SU-DHL-6 (cell line): ENCODE data around the gene ARMH4.

Experiments
- H2AFZ ChIP-seq: fragments of 200-600 bp; sonication (generic); 2 replicates; pipeline ENCODE4 v1.6.1; 2014; ENCODE audit warnings: low read depth, mild to moderate bottlenecking, moderate library complexity, mixed read lengths, antibody characterized with exemption, low read length; ENCODE audit not compliant: severe bottlenecking
- H3F3A ChIP-seq: fragments of 200-600 bp; shearing (Covaris generic); 2 replicates; pipeline ENCODE4 v1.6.0; 2016; ENCODE audit warnings: antibody characterized with exemption, mild to moderate bottlenecking; ENCODE audit not compliant: insufficient read depth
- H3K27ac ChIP-seq: fragments of 200-600 bp; sonication (generic); 2 replicates; pipeline ENCODE4 v1.5.1; 2016; ENCODE audit warnings: low read depth, mild to moderate bottlenecking, low read length, moderate library complexity, mixed read lengths
- H3K27me3 ChIP-seq: fragments of 200-600 bp; sonication (generic), shearing (Covaris generic); 2 replicates; pipeline ENCODE4 v1.6.0; 2014; ENCODE audit warnings: mild to moderate bottlenecking, low read length
- H3K36me3 ChIP-seq: fragments of 200-600 bp; sonication (generic); 2 replicates; pipeline ENCODE4 v1.6.1; 2014; ENCODE audit warnings: mild to moderate bottlenecking, low read length, mixed read lengths
- H3K4me2 ChIP-seq: fragments of 300-600, 200-600 bp; shearing (Covaris generic), sonication (generic); 2 replicates; pipeline ENCODE4 v1.6.0; 2014; ENCODE audit warnings: low read length, low read depth, mild to moderate bottlenecking; ENCODE audit not compliant: poor library complexity, severe bottlenecking
- H3K4me3 ChIP-seq: fragments of 200-600 bp; sonication (generic); 2 replicates; pipeline ENCODE4 v1.5.1; 2014; ENCODE audit warnings: antibody characterized with exemption, low read length, mild to moderate bottlenecking, mixed read lengths; ENCODE audit not compliant: insufficient read depth, poor library complexity, severe bottlenecking
- H3K79me2 ChIP-seq: fragments of 200-600 bp; sonication (generic); 2 replicates; pipeline ENCODE4 v1.6.1; 2014; ENCODE audit warnings: mild to moderate bottlenecking, low read length, moderate library complexity; ENCODE audit not compliant: insufficient read depth
- H3K9ac ChIP-seq: fragments of 200-600 bp; sonication (generic); 2 replicates; pipeline ENCODE4 v1.7.0; 2014; ENCODE audit warnings: mild to moderate bottlenecking, low read length
- H3K9me2 ChIP-seq: fragments of 200-600 bp; sonication (generic); replicated peaks from 2 replicates; pipeline ENCODE4 v1.6.1; 2014; ENCODE audit warnings: low read length; ENCODE audit not compliant: insufficient read depth
- H3K9me3 ChIP-seq: fragments of 200-600 bp; sonication (generic); 2 replicates; pipeline ENCODE4 v1.6.1; 2014; ENCODE audit warnings: low read length, mixed read lengths; ENCODE audit not compliant: insufficient read depth
- H4K20me1 ChIP-seq: fragments of 200-600 bp; sonication (generic); 2 replicates; pipeline ENCODE4 v1.6.1; 2014; ENCODE audit warnings: low read depth, mild to moderate bottlenecking, antibody characterized with exemption, low read length, moderate library complexity, mixed read lengths
- EZH2phosphoT487 ChIP-seq: fragments of 200-600 bp; sonication (generic), shearing (Covaris generic); conservative IDR thresholded peaks from 2 replicates; pipeline ENCODE4 v1.6.1; 2018; ENCODE audit warnings: mild to moderate bottlenecking, antibody characterized with exemption, low read length, moderate library complexity, mixed read lengths
- TF ChIP-seq, protein P1 (sequence below): fragments of 200-600 bp; sonication (generic); IDR thresholded peaks from one replicate; pipeline ENCODE4 v1.5.1; 2017; ENCODE audit warnings: antibody characterized with exemption, mild to moderate bottlenecking, low read length, moderate library complexity; ENCODE audit not compliant: insufficient read depth, poor library complexity, severe bottlenecking

Gene ARMH4

DNA sequence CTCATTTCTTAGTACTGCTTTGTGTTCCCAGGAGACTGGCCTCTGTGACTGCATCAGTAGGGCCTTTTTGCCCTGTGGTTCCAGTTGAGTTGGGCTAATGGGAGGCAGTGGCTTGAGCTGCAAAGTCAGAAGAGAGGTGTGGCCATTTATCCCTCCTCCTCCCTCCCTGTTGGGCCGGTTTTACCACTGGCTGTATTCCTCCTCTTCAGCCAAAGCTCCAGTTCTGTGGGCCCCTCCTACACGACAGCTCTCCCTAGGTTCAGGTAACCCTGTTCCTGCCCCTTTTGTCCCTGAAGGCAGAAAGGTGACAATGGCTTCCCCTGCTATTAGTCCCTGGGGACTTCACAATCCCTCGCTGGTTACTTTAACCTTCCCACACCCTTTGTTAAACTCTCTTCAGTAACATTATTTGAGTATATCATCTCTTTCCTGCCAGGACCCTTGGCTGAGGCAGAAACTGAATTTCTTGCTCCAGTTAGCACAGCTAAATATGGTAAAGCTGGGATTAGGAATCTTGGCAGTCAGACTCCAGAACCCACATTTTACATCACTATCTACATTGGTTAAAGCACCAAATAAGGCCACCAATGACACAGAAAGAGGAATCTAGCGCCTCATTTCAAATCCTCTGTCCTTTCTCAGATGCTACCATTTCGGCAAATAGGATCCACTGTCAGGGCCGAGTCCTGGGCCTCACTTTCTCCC, 164.3 kb downstream of the ARMH4 start:
- no peak overlapping the region for H3K9ac ChIP-seq
- H3K9me2 ChIP-seq, result no peaks in the 10 kb centered on the region
- H3K4me2 ChIP-seq, result no peak overlapping the region
- H3K27ac ChIP-seq, result no peak overlapping the region
- no peak overlapping the region for H3K4me3 ChIP-seq
- H3K79me2 ChIP-seq, result no peaks in the 10 kb centered on the region
- no peaks in the 10 kb centered on the region for H3K27me3 ChIP-seq
- H3K9me3 ChIP-seq, result no peaks in the 10 kb centered on the region
- no peak overlapping the region for H2AFZ ChIP-seq
- no peaks in the 10 kb centered on the region for H3K36me3 ChIP-seq
- H4K20me1 ChIP-seq, result no peaks in the 10 kb centered on the region
- no peaks in the 10 kb centered on the region for H3F3A ChIP-seq
- TF ChIP-seq EZH2phosphoT487, result no peak
- TF ChIP-seq, protein P1, sequence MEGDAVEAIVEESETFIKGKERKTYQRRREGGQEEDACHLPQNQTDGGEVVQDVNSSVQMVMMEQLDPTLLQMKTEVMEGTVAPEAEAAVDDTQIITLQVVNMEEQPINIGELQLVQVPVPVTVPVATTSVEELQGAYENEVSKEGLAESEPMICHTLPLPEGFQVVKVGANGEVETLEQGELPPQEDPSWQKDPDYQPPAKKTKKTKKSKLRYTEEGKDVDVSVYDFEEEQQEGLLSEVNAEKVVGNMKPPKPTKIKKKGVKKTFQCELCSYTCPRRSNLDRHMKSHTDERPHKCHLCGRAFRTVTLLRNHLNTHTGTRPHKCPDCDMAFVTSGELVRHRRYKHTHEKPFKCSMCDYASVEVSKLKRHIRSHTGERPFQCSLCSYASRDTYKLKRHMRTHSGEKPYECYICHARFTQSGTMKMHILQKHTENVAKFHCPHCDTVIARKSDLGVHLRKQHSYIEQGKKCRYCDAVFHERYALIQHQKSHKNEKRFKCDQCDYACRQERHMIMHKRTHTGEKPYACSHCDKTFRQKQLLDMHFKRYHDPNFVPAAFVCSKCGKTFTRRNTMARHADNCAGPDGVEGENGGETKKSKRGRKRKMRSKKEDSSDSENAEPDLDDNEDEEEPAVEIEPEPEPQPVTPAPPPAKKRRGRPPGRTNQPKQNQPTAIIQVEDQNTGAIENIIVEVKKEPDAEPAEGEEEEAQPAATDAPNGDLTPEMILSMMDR, result no peak

DNA sequence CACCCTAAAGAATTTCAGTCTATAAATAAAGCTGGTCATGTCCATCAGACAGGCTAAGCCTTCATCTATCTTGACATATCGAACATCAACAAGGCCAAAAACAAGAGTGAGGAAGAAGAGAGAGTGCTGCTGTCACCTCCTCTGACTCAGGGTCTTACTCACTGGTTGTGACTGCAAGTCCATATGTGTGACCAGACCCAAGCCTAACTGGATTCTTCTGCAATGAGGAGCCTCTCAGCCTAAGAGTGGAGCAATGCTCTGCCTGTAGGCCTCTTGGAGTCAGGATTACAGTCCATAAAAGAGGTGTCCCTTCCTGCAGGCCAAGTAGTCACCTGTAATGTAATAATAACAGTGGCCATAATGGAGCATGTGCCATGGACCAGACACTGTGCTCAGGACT, 165.0 kb downstream of the ARMH4 start:
- Histone ChIP-seq H2AFZ (no peak overlapping the region), H3K4me2 (no peak overlapping the region), H3K27ac (no peak overlapping the region), H3K9ac (no peak overlapping the region), H3K36me3 (no peaks in the 10 kb centered on the region), H3K27me3 (no peaks in the 10 kb centered on the region), H3K9me2 (no peaks in the 10 kb centered on the region), H3F3A (no peaks in the 10 kb centered on the region), H3K9me3 (no peaks in the 10 kb centered on the region), H4K20me1 (no peaks in the 10 kb centered on the region), H3K79me2 (no peaks in the 10 kb centered on the region), H3K4me3 (no peak overlapping the region)
- TF ChIP-seq EZH2phosphoT487, result no peak
- TF ChIP-seq, protein P1, result no peak

DNA sequence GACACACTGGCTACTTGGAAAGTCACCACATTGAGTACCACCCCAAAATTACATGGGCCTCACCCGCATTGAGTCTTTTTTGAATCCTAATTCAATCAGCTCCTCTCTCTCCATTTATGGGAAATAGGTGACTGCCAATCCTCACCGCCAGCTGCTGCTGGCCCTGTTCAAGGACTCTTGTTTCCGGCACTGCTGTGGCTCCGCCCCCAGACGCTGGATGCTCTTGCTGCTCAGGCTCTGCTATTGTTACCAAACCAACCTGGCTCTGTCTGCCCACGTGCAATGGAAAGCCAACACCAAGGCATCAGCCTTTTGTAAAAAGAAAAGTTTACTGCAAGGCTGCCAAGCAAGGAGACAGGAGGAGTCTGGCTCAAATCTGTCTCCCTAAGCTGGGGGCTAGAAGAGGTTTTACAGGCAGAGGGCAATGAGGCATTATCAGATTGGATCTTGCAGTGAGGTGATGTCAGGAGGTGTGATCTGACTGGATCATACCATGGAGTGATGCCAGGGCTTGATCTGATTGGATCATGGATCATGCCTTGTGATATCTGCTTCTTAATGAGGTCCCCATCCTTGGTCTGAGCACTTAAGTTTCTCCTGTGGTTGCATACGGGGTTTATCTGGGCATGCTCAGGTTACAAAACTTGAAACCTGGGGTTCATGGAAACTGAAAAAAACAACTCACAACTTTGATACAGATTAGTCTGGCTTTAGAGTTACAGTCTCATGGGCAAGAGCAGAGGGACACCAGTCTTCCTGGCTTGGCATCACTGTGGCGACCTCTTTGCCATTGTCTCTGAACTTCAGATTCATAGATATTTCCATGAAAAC, 169.0 kb downstream of the ARMH4 start:
- H3K27me3 ChIP-seq, result no peaks in the 10 kb centered on the region
- H3K9ac ChIP-seq, result no peak overlapping the region
- H3K4me2 ChIP-seq, result no peak overlapping the region
- no peaks in the 10 kb centered on the region for H4K20me1 ChIP-seq
- TF ChIP-seq EZH2phosphoT487, result no peak
- TF ChIP-seq, protein P1, result no peak
- no peak overlapping the region for H2AFZ ChIP-seq
- no peaks in the 10 kb centered on the region for H3K36me3 ChIP-seq
- H3F3A ChIP-seq, result no peaks in the 10 kb centered on the region
- no peaks in the 10 kb centered on the region for H3K9me3 ChIP-seq
- no peaks in the 10 kb centered on the region for H3K9me2 ChIP-seq
- H3K79me2 ChIP-seq, result no peaks in the 10 kb centered on the region
- H3K27ac ChIP-seq, result no peak overlapping the region
- H3K4me3 ChIP-seq, result no peak overlapping the region
